H1 (cell line): ENCODE results near the gene TNP1. TPM values are rescaled to one million over a fixed set of nuclear protein-coding genes. Genes with fewer than 3 reads are reported as not detected.

Experiments
- CTCF ChIA-PET: fragments of 300-600 bp; sonication (Branson Sonifier 250); formaldehyde crosslinking; loops from one replicate; lab custom pipeline; 2021; ENCODE audit not compliant: partially characterized antibody; lab: Charles Lee
- POLR2A ChIA-PET: fragments of 300-600 bp; sonication (Branson Sonifier 250); formaldehyde crosslinking; loops from one replicate; lab custom pipeline; 2021; ENCODE audit warnings: inconsistent platforms; ENCODE audit not compliant: partially characterized antibody; lab: Charles Lee
- DNase-seq, 2 experiments: peaks; one replicate each; pipeline versions ENCODE4 v3.0.0 to v3.0.0-alpha.2; 2010 to 2022; ENCODE audit warnings: low spot score in 2 of 2, low read depth in 1 of 2, mixed read lengths in 1 of 2
- FAIRE-seq: peaks from 2 replicates; lab custom pipeline; 2011; peaks lifted over from hg19 to GRCh38; lab: Jason Lieb, UNC
- H2AFZ ChIP-seq: 2 replicates; pipeline ENCODE4 v1.8.1; 2012; ENCODE audit warnings: low read length, inconsistent platforms
- H2AK5ac ChIP-seq: 2 replicates; pipeline ENCODE4 v1.6.1; 2013; ENCODE audit warnings: low read depth, low read length
- H2BK120ac ChIP-seq: replicated peaks from 2 replicates; pipeline ENCODE3; 2013; ENCODE audit warnings: low read depth, low read length, inconsistent platforms
- H2BK12ac ChIP-seq: 2 replicates; pipeline ENCODE4 v1.6.1; 2013; ENCODE audit warnings: low read depth, low read length
- H2BK15ac ChIP-seq: 2 replicates; pipeline ENCODE4 v1.6.1; 2013; ENCODE audit warnings: low read length
- H2BK20ac ChIP-seq: 2 replicates; pipeline ENCODE4 v1.6.1; 2013; ENCODE audit warnings: low read length
- H2BK5ac ChIP-seq: 2 replicates; pipeline ENCODE4 v1.6.1; 2013; ENCODE audit warnings: low read depth, low read length
- H3K14ac ChIP-seq: 2 replicates; pipeline ENCODE4 v1.6.1; 2013; ENCODE audit warnings: inconsistent platforms; ENCODE audit not compliant: insufficient read length
- H3K18ac ChIP-seq: 2 replicates; pipeline ENCODE4 v1.6.1; 2013; ENCODE audit warnings: low read length; ENCODE audit errors: extremely low read depth
- H3K23ac ChIP-seq: 2 replicates; pipeline ENCODE4 v1.6.1; 2013; ENCODE audit warnings: inconsistent platforms; ENCODE audit not compliant: insufficient read length
- H3K23me2 ChIP-seq: 2 replicates; pipeline ENCODE4 v1.6.1; 2013; ENCODE audit warnings: low read depth, low read length
- H3K27ac ChIP-seq: 2 replicates; pipeline ENCODE4 v1.6.1; 2011; ENCODE audit warnings: low read depth, low read length, inconsistent platforms
- H3K27me3 ChIP-seq, 4 experiments: replicated peaks in 1 of 4; 1 replicate in 1 of 4; 2 replicates in 3 of 4; pipeline versions ENCODE4 v1.6.1 to v1.8.1; 2011 to 2013; ENCODE audit warnings: low read length in 3 of 4, mild to moderate bottlenecking in 3 of 4, inconsistent platforms in 2 of 4, mixed read lengths in 2 of 4, moderate library complexity in 1 of 4; ENCODE audit not compliant: control insufficient read depth in 3 of 4, insufficient read depth in 3 of 4; ENCODE audit errors: extremely low read depth in 1 of 4
- H3K36me3 ChIP-seq, 4 experiments: 2 replicates each; pipeline versions ENCODE4 v1.6.1 to v1.8.1; 2011 to 2013; ENCODE audit warnings: mild to moderate bottlenecking in 4 of 4, low read length in 3 of 4, moderate library complexity in 2 of 4, control low read depth in 1 of 4, inconsistent platforms in 1 of 4; ENCODE audit not compliant: insufficient read depth in 4 of 4, control insufficient read depth in 2 of 4
- H3K4ac ChIP-seq: replicated peaks from 2 replicates; pipeline ENCODE3; 2013; ENCODE audit warnings: low read length, low read depth, mixed read lengths, inconsistent platforms; ENCODE audit not compliant: insufficient read length
- H3K4me1 ChIP-seq, 4 experiments: replicated peaks in 1 of 4; 1 replicate in 1 of 4; 2 replicates in 3 of 4; pipeline versions ENCODE4 v1.6.1 to v1.8.1; 2011 to 2013; ENCODE audit warnings: low read length in 3 of 4, inconsistent platforms in 2 of 4, mixed read lengths in 1 of 4; ENCODE audit not compliant: insufficient read depth in 4 of 4, control insufficient read depth in 3 of 4
- H3K4me2 ChIP-seq, 2 experiments: 2 replicates each; pipeline versions ENCODE4 v1.6.1 to v1.8.1; 2011 to 2013; ENCODE audit warnings: low read depth in 2 of 2, low read length in 2 of 2, control low read depth in 1 of 2, inconsistent platforms in 1 of 2, mild to moderate bottlenecking in 1 of 2; ENCODE audit not compliant: insufficient read depth in 1 of 2
- H3K4me3 ChIP-seq, 4 experiments: fragments of 200-600, 300-600 bp in 1 of 4; sonication (generic), shearing (Covaris generic), sonication (Bioruptor Twin) in 1 of 4; 2 replicates each; pipeline versions ENCODE4 v1.5.1 to v1.8.1; 2011 to 2016; ENCODE audit warnings: low read length in 4 of 4, low read depth in 3 of 4, control low read depth in 2 of 4, inconsistent platforms in 2 of 4, mild to moderate bottlenecking in 2 of 4, mixed read lengths in 1 of 4, moderate library complexity in 1 of 4; ENCODE audit not compliant: insufficient read depth in 2 of 4; ENCODE audit errors: extremely low read depth in 1 of 4
- H3K56ac ChIP-seq: replicated peaks from 2 replicates; pipeline ENCODE3; 2013; ENCODE audit warnings: low read depth, mild to moderate bottlenecking, mixed read lengths, low read length, inconsistent platforms; ENCODE audit not compliant: insufficient read length
- H3K79me1 ChIP-seq: 2 replicates; pipeline ENCODE4 v1.6.1; 2013; ENCODE audit warnings: low read depth, low read length, control low read depth
- H3K79me2 ChIP-seq, 2 experiments: 2 replicates each; pipeline versions ENCODE4 v1.6.1 to v1.8.1; 2012 to 2013; ENCODE audit warnings: low read length in 2 of 2, mild to moderate bottlenecking in 2 of 2, inconsistent platforms in 1 of 2; ENCODE audit not compliant: insufficient read depth in 2 of 2, control insufficient read depth in 1 of 2
- H3K9ac ChIP-seq, 4 experiments: replicated peaks in 1 of 4; 1 replicate in 1 of 4; 2 replicates in 3 of 4; pipeline versions ENCODE4 v1.6.1 to v1.8.1; 2011 to 2013; ENCODE audit warnings: low read depth in 3 of 4, low read length in 3 of 4, control low read depth in 2 of 4, mild to moderate bottlenecking in 2 of 4, moderate library complexity in 2 of 4, inconsistent platforms in 1 of 4; ENCODE audit errors: extremely low read depth in 1 of 4
- H3K9me3 ChIP-seq, 2 experiments: 2 replicates each; pipeline versions ENCODE4 v1.6.1 to v1.8.1; 2012 to 2013; ENCODE audit warnings: mild to moderate bottlenecking in 2 of 2, moderate library complexity in 2 of 2, control low read depth in 1 of 2, inconsistent platforms in 1 of 2, low read depth in 1 of 2, low read length in 1 of 2, mixed read lengths in 1 of 2; ENCODE audit not compliant: insufficient read depth in 2 of 2
- H4K20me1 ChIP-seq, 2 experiments: replicated peaks in 1 of 2; 2 replicates each; pipeline versions ENCODE3 to v1.8.1; 2011 to 2013; ENCODE audit warnings: inconsistent platforms in 2 of 2, low read length in 2 of 2, mild to moderate bottlenecking in 1 of 2; ENCODE audit not compliant: insufficient read depth in 2 of 2, control insufficient read depth in 1 of 2
- H4K5ac ChIP-seq: 2 replicates; pipeline ENCODE4 v1.6.1; 2013; ENCODE audit warnings: low read length, low read depth, mixed read lengths, inconsistent platforms; ENCODE audit not compliant: insufficient read length
- H4K8ac ChIP-seq: 2 replicates; pipeline ENCODE4 v1.8.0; 2013; ENCODE audit warnings: mild to moderate bottlenecking, moderate library complexity, low read length, inconsistent platforms; ENCODE audit not compliant: insufficient read depth; ENCODE audit errors: extremely low read depth
- H4K91ac ChIP-seq: replicated peaks from 2 replicates; pipeline ENCODE3; 2013; ENCODE audit warnings: low read length, mixed read lengths, inconsistent platforms; ENCODE audit not compliant: insufficient read length
- BACH1 ChIP-seq: IDR thresholded peaks from 2 replicates; pipeline ENCODE4 v1.6.1; 2012; ENCODE audit warnings: low read length, improper control_type of control experiment
- CBX8 ChIP-seq: fragments of 300-800, 300-1000 bp; sonication (generic); IDR thresholded peaks from 2 replicates; pipeline ENCODE4 v1.7.1; 2016; ENCODE audit warnings: low read depth, low read length, borderline replicate concordance
- CHD2 ChIP-seq: IDR thresholded peaks from 2 replicates; pipeline ENCODE4 v1.6.1; 2012; ENCODE audit warnings: low read length, improper control_type of control experiment
- CTBP2 ChIP-seq: IDR thresholded peaks from 2 replicates; pipeline ENCODE4 v1.7.0; 2011; ENCODE audit warnings: borderline replicate concordance, mild to moderate bottlenecking, moderate library complexity, mixed read lengths, low read length; ENCODE audit not compliant: insufficient read depth, insufficient read length
- EP300 ChIP-seq, 2 experiments: IDR thresholded peaks; 1 replicate in 1 of 2; 2 replicates in 1 of 2; pipeline ENCODE4 v1.6.1; 2011 to 2012; ENCODE audit warnings: low read depth in 2 of 2, low read length in 2 of 2, mild to moderate bottlenecking in 2 of 2, borderline replicate concordance in 1 of 2, inconsistent platforms in 1 of 2, moderate library complexity in 1 of 2
- HDAC2 ChIP-seq, 2 experiments: fragments of 300-600 bp in 1 of 2; sonication (generic) in 1 of 2; IDR thresholded peaks; 2 replicates each; pipeline ENCODE4 v1.6.1; 2011 to 2012; ENCODE audit warnings: low read depth in 2 of 2, low read length in 2 of 2, mild to moderate bottlenecking in 2 of 2, moderate library complexity in 2 of 2, borderline replicate concordance in 1 of 2, inconsistent platforms in 1 of 2
- MAFK ChIP-seq: IDR thresholded peaks from 2 replicates; pipeline ENCODE4 v1.6.1; 2012; ENCODE audit warnings: low read depth, mild to moderate bottlenecking, improper control_type of control experiment, low read length
- POLR2AphosphoS5 ChIP-seq: IDR thresholded peaks from 2 replicates; pipeline ENCODE4 v1.6.1; 2011; ENCODE audit warnings: low read depth, low read length
- SAP30 ChIP-seq: fragments of 300-600 bp; sonication (generic); IDR thresholded peaks from 2 replicates; pipeline ENCODE4 v1.7.1; 2012; ENCODE audit warnings: low read length, moderate library complexity, mild to moderate bottlenecking, inconsistent platforms; ENCODE audit not compliant: insufficient read depth, insufficient replicate concordance
- SIRT6 ChIP-seq: IDR thresholded peaks from one replicate; pipeline ENCODE4 v1.7.1; 2012; ENCODE audit warnings: low read length, inconsistent platforms
- WGBS, 2 experiments: shearing (Covaris generic) in 1 of 2; methylation state at CpG; one replicate each; pipeline versions ENCODE4 v1.1.6 to v1.1.7; 2013 to 2015; ENCODE audit warnings: low lambda C conversion rate in 2 of 2, mixed read lengths in 2 of 2, inconsistent platforms in 1 of 2, low coverage in 1 of 2, missing lambda C conversion rate in 1 of 2; ENCODE audit not compliant: insufficient replicate concordance in 2 of 2, insufficient coverage in 1 of 2, insufficient read length in 1 of 2; ENCODE audit errors: extremely low coverage in 1 of 2, missing lambda C conversion rate in 1 of 2; 5-methylcytosine and 5-hydroxymethylcytosine counted together
- polyA plus RNA-seq, 7 experiments: library from polyadenylated mRNA; depleted of rRNA in 3 of 7; stranded (reverse) in 5 of 7; unstranded in 2 of 7; fragments of >200 nt in 5 of 7; fragments of 200-250 nt in 2 of 7; gene quantifications; 1 replicate in 5 of 7; 2 replicates in 1 of 7; 4 replicates in 1 of 7; pipeline versions ENCODE4 v1.2.1 to v1.2.3, GENCODE V29; 2011 to 2013; ENCODE audit warnings: missing spikeins in 2 of 7, mixed read lengths in 2 of 7
- total RNA-seq: library from RNA; stranded (reverse); fragmentation: NEBNext Ultra II Directional; extraction: Animal tissue kit (Norgen Biotek cat#: 25700); gene quantifications from 2 replicates; pipeline ENCODE4 v1.2.1, GENCODE V29; 2021
- TF ChIP-seq, protein P1 (sequence below): IDR thresholded peaks from 2 replicates; pipeline ENCODE4 v1.6.1; 2012; ENCODE audit warnings: low read length, inconsistent platforms
- TF ChIP-seq, protein P2 (sequence below): IDR thresholded peaks from 2 replicates; pipeline ENCODE4 v1.6.1; 2012; ENCODE audit warnings: inconsistent platforms

The TNP1 gene
- total and polyA plus RNA-seq, 2 of the 8 experiments (the other 6 are each of a cell fraction or from before 2014, with no cell fraction given), result not detected

DNA sequence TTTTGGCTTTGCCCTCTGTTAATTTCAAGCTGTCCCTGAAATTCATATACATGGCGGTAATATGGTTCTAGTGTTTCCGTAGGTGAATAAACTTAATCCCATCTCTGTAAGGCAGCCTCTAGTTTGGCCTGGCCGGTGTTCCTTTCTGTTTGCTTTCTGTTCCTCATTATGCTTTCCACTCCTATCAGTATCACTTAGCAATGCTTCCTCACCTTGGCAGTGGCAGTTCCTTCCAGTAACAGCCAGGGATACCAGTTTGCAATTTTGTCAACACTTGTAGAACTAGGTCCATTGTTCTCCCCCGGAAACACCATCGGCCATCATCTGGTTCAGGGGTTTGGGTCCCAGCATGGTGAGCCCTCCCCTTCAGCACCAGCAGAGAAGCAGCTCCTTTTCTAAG is 18.2 kb upstream of the TNP1 start:
- no peaks in the 10 kb centered on the region for H3K27me3 ChIP-seq
- H2BK5ac ChIP-seq, result no peak overlapping the region
- H3K14ac ChIP-seq, result no peak overlapping the region
- H2AFZ ChIP-seq, result no peak overlapping the region
- H4K5ac ChIP-seq, result no peak overlapping the region
- H4K91ac ChIP-seq, result no peak overlapping the region
- no peak overlapping the region for H2BK12ac ChIP-seq
- no peak overlapping the region for H3K18ac ChIP-seq
- H4K8ac ChIP-seq, result no peak overlapping the region
- H3K4me3 ChIP-seq, result no peak overlapping the region
- H2BK20ac ChIP-seq, result no peak overlapping the region
- WGBS, 2 experiments, result 96% methylated on average over 5 of the region's 5 CpGs; no CpG with 5 or more reads in 1 of the 2 experiments
- no peak overlapping the region for H3K27ac ChIP-seq
- no peaks in the 10 kb centered on the region for H3K23me2 ChIP-seq
- H2AK5ac ChIP-seq, result no peak overlapping the region
- CTCF ChIA-PET, result interaction anchor here (0.6 to 1.1 kb wide), 3 partner anchors 11 to 638 kb away, joined by 3 to 5 read pairs (median 3); no protein-coding TSS in a partner anchor
- H3K9ac ChIP-seq, result no peak overlapping the region
- H3K79me1 ChIP-seq, result no peaks in the 10 kb centered on the region
- no peaks in the 10 kb centered on the region for H3K4me1 ChIP-seq
- no peaks in the 10 kb centered on the region for H3K36me3 ChIP-seq
- DNase-seq, result no peak
- no peaks in the 10 kb centered on the region for H3K9me3 ChIP-seq
- H4K20me1 ChIP-seq, result no peaks in the 10 kb centered on the region
- H3K56ac ChIP-seq, result no peak overlapping the region
- POLR2A ChIA-PET, result no interaction called here
- H2BK15ac ChIP-seq, result no peak overlapping the region
- no peaks in the 10 kb centered on the region for H3K79me2 ChIP-seq
- H2BK120ac ChIP-seq, result no peak overlapping the region
- H3K4ac ChIP-seq, result no peak overlapping the region
- no peak overlapping the region for H3K4me2 ChIP-seq
- no peak overlapping the region for H3K23ac ChIP-seq
- FAIRE-seq, result no peak
- TF ChIP-seq BACH1, result no peak
- no peak for TF ChIP-seq MAFK
- TF ChIP-seq, protein P1, sequence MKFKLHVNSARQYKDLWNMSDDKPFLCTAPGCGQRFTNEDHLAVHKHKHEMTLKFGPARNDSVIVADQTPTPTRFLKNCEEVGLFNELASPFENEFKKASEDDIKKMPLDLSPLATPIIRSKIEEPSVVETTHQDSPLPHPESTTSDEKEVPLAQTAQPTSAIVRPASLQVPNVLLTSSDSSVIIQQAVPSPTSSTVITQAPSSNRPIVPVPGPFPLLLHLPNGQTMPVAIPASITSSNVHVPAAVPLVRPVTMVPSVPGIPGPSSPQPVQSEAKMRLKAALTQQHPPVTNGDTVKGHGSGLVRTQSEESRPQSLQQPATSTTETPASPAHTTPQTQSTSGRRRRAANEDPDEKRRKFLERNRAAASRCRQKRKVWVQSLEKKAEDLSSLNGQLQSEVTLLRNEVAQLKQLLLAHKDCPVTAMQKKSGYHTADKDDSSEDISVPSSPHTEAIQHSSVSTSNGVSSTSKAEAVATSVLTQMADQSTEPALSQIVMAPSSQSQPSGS, result no peak
- TF ChIP-seq EP300 (IDR thresholded peaks at IDR 0.05; ENCODE audit: borderline replicate concordance in 1 of 2, low read depth in 2 of 2, low read length in 2 of 2), result no peak
- TF ChIP-seq SIRT6, result no peak
- TF ChIP-seq CBX8, result no peak
- TF ChIP-seq POLR2AphosphoS5, result no peak
- TF ChIP-seq CTBP2, result no peak
- no peak for TF ChIP-seq CHD2
- TF ChIP-seq HDAC2 (IDR thresholded peaks at IDR 0.05; ENCODE audit: borderline replicate concordance in 1 of 2, low read depth in 2 of 2, low read length in 2 of 2), result no peak
- TF ChIP-seq, protein P2, sequence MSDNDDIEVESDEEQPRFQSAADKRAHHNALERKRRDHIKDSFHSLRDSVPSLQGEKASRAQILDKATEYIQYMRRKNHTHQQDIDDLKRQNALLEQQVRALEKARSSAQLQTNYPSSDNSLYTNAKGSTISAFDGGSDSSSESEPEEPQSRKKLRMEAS, result no peak
- no peak for TF ChIP-seq SAP30
